ENCODE results near the gene DNAJC1. TPM values are rescaled to one million over a fixed set of nuclear protein-coding genes. Genes with fewer than 3 reads are reported as not detected.

DNAJC1 gene
- total RNA-seq, 2 experiments from 2014 or later, result 22.3 to 23.0 TPM

GRCh38 chr10:21814866-21815265 is 188.7 kb downstream of the DNAJC1 start:
- Mint-ChIP-seq H3K27me3 (no peaks in the 10 kb centered on the region), H3K36me3 (peaks cover 17% of the 10 kb centered on the region), H3K4me1 (no peaks in the 10 kb centered on the region), H3K4me3 (no peak overlapping the region), H3K27ac (no peak overlapping the region), H3K9me3 (peaks cover 8% of the 10 kb centered on the region)
- ATAC-seq (ENCODE audit: low read depth), result no peak
- DNase-seq, result no peak
- POLR2A ChIA-PET, result no interaction called here

GRCh38 chr10:21813946-21814345 is 189.6 kb downstream of the DNAJC1 start:
- POLR2A ChIA-PET, result no interaction called here
- peaks cover 8% of the 10 kb centered on the region for H3K9me3 Mint-ChIP-seq
- H3K36me3 Mint-ChIP-seq, result peaks cover 17% of the 10 kb centered on the region
- H3K27me3 Mint-ChIP-seq, result no peaks in the 10 kb centered on the region
- ATAC-seq (ENCODE audit: low read depth), result no peak
- no peaks in the 10 kb centered on the region for H3K4me1 Mint-ChIP-seq
- DNase-seq, result no peak
- H3K4me3 Mint-ChIP-seq, result no peak overlapping the region
- no peak overlapping the region for H3K27ac Mint-ChIP-seq

- H3K36me3 Mint-ChIP-seq, result peaks cover 11% of the 10 kb centered on the region
- ATAC-seq (ENCODE audit: low read depth), result no peak
- POLR2A ChIA-PET, result no interaction called here
- no peak overlapping the region for H3K4me3 Mint-ChIP-seq
- no peak for DNase-seq
- H3K27me3 Mint-ChIP-seq, result no peaks in the 10 kb centered on the region
- H3K27ac Mint-ChIP-seq, result no peak overlapping the region
- peaks cover 2% of the 10 kb centered on the region for H3K4me1 Mint-ChIP-seq
- H3K9me3 Mint-ChIP-seq, result peaks cover 1% of the 10 kb centered on the region
Measured at GRCh38 chr10:21811245-21811585, 192.3 kb downstream of the DNAJC1 start.

- POLR2A ChIA-PET, result no interaction called here
- ATAC-seq (ENCODE audit: low read depth) (no peak), DNase-seq (no peak)
- Mint-ChIP-seq H3K4me3 (no peak overlapping the region), H3K4me1 (peaks cover 2% of the 10 kb centered on the region), H3K27me3 (no peaks in the 10 kb centered on the region), H3K9me3 (peaks cover 1% of the 10 kb centered on the region), H3K36me3 (peaks cover 11% of the 10 kb centered on the region), H3K27ac (no peak overlapping the region)
Measured at GRCh38 chr10:21810582-21811244, 192.8 kb downstream of the DNAJC1 start.

- ATAC-seq (ENCODE audit: low read depth), result no peak
- no peak overlapping the region for H3K4me3 Mint-ChIP-seq
- H3K4me1 Mint-ChIP-seq, result peaks cover 2% of the 10 kb centered on the region
- DNase-seq, result no peak
- H3K27ac Mint-ChIP-seq, result no peak overlapping the region
- H3K27me3 Mint-ChIP-seq, result no peaks in the 10 kb centered on the region
- POLR2A ChIA-PET, result no interaction called here
- peaks cover 3% of the 10 kb centered on the region for H3K36me3 Mint-ChIP-seq
- no peaks in the 10 kb centered on the region for H3K9me3 Mint-ChIP-seq
Measured at GRCh38 chr10:21808550-21808949, 195.0 kb downstream of the DNAJC1 start.

GRCh38 chr10:21807180-21807579 is 196.3 kb downstream of the DNAJC1 start:
- H3K4me1 Mint-ChIP-seq, result peaks cover 5% of the 10 kb centered on the region
- no peaks in the 10 kb centered on the region for H3K9me3 Mint-ChIP-seq
- POLR2A ChIA-PET, result no interaction called here
- H3K27me3 Mint-ChIP-seq, result no peaks in the 10 kb centered on the region
- DNase-seq (no peak), ATAC-seq (ENCODE audit: low read depth) (no peak)
- H3K27ac Mint-ChIP-seq, result no peak overlapping the region
- H3K36me3 Mint-ChIP-seq, result peaks cover 8% of the 10 kb centered on the region
- H3K4me3 Mint-ChIP-seq, result no peak overlapping the region

GRCh38 chr10:21803374-21803773 is 200.2 kb downstream of the DNAJC1 start:
- Mint-ChIP-seq H3K4me3 (no peak overlapping the region), H3K4me1 (peaks cover 13% of the 10 kb centered on the region), H3K27me3 (no peaks in the 10 kb centered on the region), H3K27ac (no peak overlapping the region), H3K36me3 (peaks cover 27% of the 10 kb centered on the region), H3K9me3 (peaks cover 3% of the 10 kb centered on the region)
- ATAC-seq (ENCODE audit: low read depth), result no peak
- no peak for DNase-seq
- POLR2A ChIA-PET, result no interaction called here

GRCh38 chr10:21801609-21802008 is 201.9 kb downstream of the DNAJC1 start:
- Mint-ChIP-seq H3K4me1 (peaks cover 26% of the 10 kb centered on the region), H3K27ac (no peak overlapping the region), H3K36me3 (peaks cover 38% of the 10 kb centered on the region), H3K4me3 (no peak overlapping the region), H3K27me3 (no peaks in the 10 kb centered on the region), H3K9me3 (peaks cover 5% of the 10 kb centered on the region)
- no peak for DNase-seq
- POLR2A ChIA-PET, result interaction anchor here (0.6 kb wide), 1 partner anchor 18 kb away, joined by 3 read pairs; no protein-coding TSS in a partner anchor
- no peak for ATAC-seq (ENCODE audit: low read depth)

- ATAC-seq (ENCODE audit: low read depth) (peak; percentile 87), DNase-seq (no peak)
- peak overlapping the region; percentile 80 for H3K27ac Mint-ChIP-seq
- peak overlapping the region; percentile 4 for H3K4me3 Mint-ChIP-seq
- peaks cover 24% of the 10 kb centered on the region for H3K4me1 Mint-ChIP-seq
- no peaks in the 10 kb centered on the region for H3K27me3 Mint-ChIP-seq
- POLR2A ChIA-PET, result interaction anchor here (0.6 kb wide), 1 partner anchor 155 kb away, joined by 3 read pairs; no protein-coding TSS in a partner anchor
- peaks cover 38% of the 10 kb centered on the region for H3K36me3 Mint-ChIP-seq
- H3K9me3 Mint-ChIP-seq, result peaks cover 6% of the 10 kb centered on the region
Measured at GRCh38 chr10:21797984-21798765, 205.4 kb downstream of the DNAJC1 start.

GRCh38 chr10:21797533-21797932 is 206.0 kb downstream of the DNAJC1 start:
- no peak for DNase-seq
- POLR2A ChIA-PET, result no interaction called here
- H3K4me3 Mint-ChIP-seq, result peak overlapping the region; percentile 4
- H3K36me3 Mint-ChIP-seq, result peaks cover 38% of the 10 kb centered on the region
- peaks cover 6% of the 10 kb centered on the region for H3K9me3 Mint-ChIP-seq
- H3K4me1 Mint-ChIP-seq, result peaks cover 24% of the 10 kb centered on the region
- peak overlapping the region; percentile 80 for H3K27ac Mint-ChIP-seq
- ATAC-seq (ENCODE audit: low read depth), result no peak
- H3K27me3 Mint-ChIP-seq, result no peaks in the 10 kb centered on the region

- Mint-ChIP-seq H3K4me1 (peaks cover 8% of the 10 kb centered on the region), H3K4me3 (no peak overlapping the region), H3K9me3 (peaks cover 9% of the 10 kb centered on the region), H3K27ac (no peak overlapping the region), H3K36me3 (peaks cover 20% of the 10 kb centered on the region), H3K27me3 (no peaks in the 10 kb centered on the region)
- no peak for ATAC-seq (ENCODE audit: low read depth)
- DNase-seq, result no peak
- POLR2A ChIA-PET, result no interaction called here
Measured at GRCh38 chr10:21791276-21791675, 212.3 kb downstream of the DNAJC1 start.

- ATAC-seq (ENCODE audit: low read depth), result no peak
- Mint-ChIP-seq H3K9me3 (peaks cover 13% of the 10 kb centered on the region), H3K4me1 (no peaks in the 10 kb centered on the region), H3K4me3 (no peak overlapping the region), H3K27ac (no peak overlapping the region), H3K27me3 (no peaks in the 10 kb centered on the region), H3K36me3 (peaks cover 30% of the 10 kb centered on the region)
- no peak for DNase-seq
- POLR2A ChIA-PET, result no interaction called here
Measured at GRCh38 chr10:21776883-21777282, 226.6 kb downstream of the DNAJC1 start.

GRCh38 chr10:21771219-21771618 is 232.3 kb downstream of the DNAJC1 start:
- DNase-seq (no peak), ATAC-seq (ENCODE audit: low read depth) (no peak)
- Mint-ChIP-seq H3K36me3 (peaks cover 16% of the 10 kb centered on the region), H3K27me3 (no peaks in the 10 kb centered on the region), H3K9me3 (peaks cover 7% of the 10 kb centered on the region), H3K27ac (no peak overlapping the region), H3K4me1 (peaks cover 4% of the 10 kb centered on the region), H3K4me3 (no peak overlapping the region)
- POLR2A ChIA-PET, result no interaction called here

GRCh38 chr10:21769041-21769440 is 234.5 kb downstream of the DNAJC1 start:
- no peaks in the 10 kb centered on the region for H3K27me3 Mint-ChIP-seq
- H3K9me3 Mint-ChIP-seq, result peaks cover 6% of the 10 kb centered on the region
- H3K4me3 Mint-ChIP-seq, result no peak overlapping the region
- H3K27ac Mint-ChIP-seq, result no peak overlapping the region
- ATAC-seq (ENCODE audit: low read depth) (no peak), DNase-seq (no peak)
- H3K36me3 Mint-ChIP-seq, result peaks cover 17% of the 10 kb centered on the region
- POLR2A ChIA-PET, result interaction anchor here (0.6 to 1.0 kb wide), 2 partner anchors 15 to 567 kb away, joined by 3 read pairs; no protein-coding TSS in a partner anchor
- peaks cover 10% of the 10 kb centered on the region for H3K4me1 Mint-ChIP-seq
